Activated CD4-positive, alpha-beta memory T cell treated with anti-CD3 and anti-CD28 coated beads for 36 hours (primary cell): ENCODE measurements around the gene ABCD1. TPM values are rescaled to one million over a fixed set of nuclear protein-coding genes. Genes with fewer than 3 reads are reported as not detected.

Experiments used
- CTCF ChIA-PET: fragments of 350-600 bp; sonication (Branson Sonifier 250); formaldehyde crosslinking; loops from one replicate; lab custom pipeline; 2021; ENCODE audit warnings: antibody characterized with exemption, inconsistent platforms; lab: Charles Lee
- POLR2A ChIA-PET: fragments of 350-600 bp; sonication (Branson Sonifier 250); formaldehyde crosslinking; loops from one replicate; lab custom pipeline; 2021; ENCODE audit warnings: antibody characterized with exemption; lab: Charles Lee
- DNase-seq: peaks from one replicate; pipeline ENCODE4 v3.0.0-alpha.2; 2020
- H3K27ac Mint-ChIP-seq: one replicate; pipeline ENCODE4 v1.8.0; 2021; ENCODE audit warnings: mixed read lengths
- H3K27me3 Mint-ChIP-seq: one replicate; pipeline ENCODE4 v1.8.0; 2021; ENCODE audit warnings: mixed read lengths
- H3K36me3 Mint-ChIP-seq: one replicate; pipeline ENCODE4 v1.8.0; 2021; ENCODE audit warnings: mixed read lengths
- H3K4me1 Mint-ChIP-seq: one replicate; pipeline ENCODE4 v1.8.0; 2021; ENCODE audit warnings: low read depth, mixed read lengths
- H3K4me3 Mint-ChIP-seq: one replicate; pipeline ENCODE4 v1.8.0; 2021; ENCODE audit warnings: mild to moderate bottlenecking, mixed read lengths
- H3K9me3 Mint-ChIP-seq: one replicate; pipeline ENCODE4 v1.8.0; 2021; ENCODE audit warnings: mixed read lengths
- intact Hi-C: fragments of 100-400 bp; cut with micrococcal nuclease; formaldehyde crosslinking; loops from one replicate; pipeline ENCODE4 v1.15.1; 2023
- total RNA-seq, 2 experiments: library from RNA; stranded (reverse); gene quantifications; one replicate each; pipeline ENCODE4 v1.2.3, GENCODE V29; 2021

ABCD1 gene
- total RNA-seq, 2 experiments from 2014 or later, result 4.8 TPM

DNA sequence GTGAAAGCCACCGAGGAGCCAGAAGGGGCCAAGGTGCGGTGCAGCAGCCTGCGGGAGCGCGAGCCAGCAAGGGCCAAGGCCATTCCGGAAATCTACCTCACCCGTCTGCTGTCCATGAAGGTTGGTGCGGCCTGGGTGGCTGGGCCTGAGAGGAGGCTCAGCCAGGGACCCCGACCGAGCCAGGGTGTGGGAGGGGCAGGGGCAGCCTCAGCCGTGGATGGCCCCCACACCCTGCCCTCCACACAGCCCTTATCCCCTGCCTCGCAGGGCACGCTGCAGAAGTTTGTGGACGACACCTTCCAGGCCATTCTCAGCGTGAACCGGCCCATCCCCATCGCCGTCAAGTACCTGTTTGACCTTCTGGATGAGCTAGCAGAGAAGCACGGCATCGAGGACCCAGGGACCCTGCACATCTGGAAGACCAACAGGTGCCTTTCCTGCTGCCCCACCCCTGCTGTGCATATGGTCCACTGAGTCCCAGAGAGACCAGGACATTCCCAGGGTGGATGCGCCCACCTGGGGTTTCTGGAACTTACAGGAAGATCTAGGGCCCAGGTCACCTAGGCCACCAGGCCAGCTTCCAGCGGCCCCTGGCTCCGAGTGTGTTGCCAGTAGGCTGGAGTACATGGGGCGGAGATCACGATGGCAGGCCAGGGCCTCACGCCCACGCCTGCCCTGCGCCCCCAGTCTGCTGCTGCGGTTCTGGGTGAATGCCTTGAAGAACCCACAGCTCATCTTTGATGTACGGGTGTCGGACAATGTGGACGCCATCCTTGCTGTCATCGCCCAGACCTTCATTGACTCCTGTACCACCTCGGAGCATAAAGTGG is 52.8 kb downstream of the ABCD1 start:
- H3K36me3 Mint-ChIP-seq, result no peaks in the 10 kb centered on the region
- H3K27ac Mint-ChIP-seq, result no peak overlapping the region
- no peak for DNase-seq
- POLR2A ChIA-PET, result no interaction called here
- CTCF ChIA-PET, result no interaction called here
- peaks cover 8% of the 10 kb centered on the region for H3K27me3 Mint-ChIP-seq
- intact Hi-C loops, result no loop called here
- H3K4me3 Mint-ChIP-seq, result no peak overlapping the region
- H3K9me3 Mint-ChIP-seq, result no peaks in the 10 kb centered on the region
- H3K4me1 Mint-ChIP-seq, result peaks cover 3% of the 10 kb centered on the region

- no peak for DNase-seq
- ChIA-PET CTCF (no interaction called here), POLR2A (no interaction called here)
Measured at GRCh38 chrX:153778181-153778580, 53.5 kb downstream of the ABCD1 start.

DNA sequence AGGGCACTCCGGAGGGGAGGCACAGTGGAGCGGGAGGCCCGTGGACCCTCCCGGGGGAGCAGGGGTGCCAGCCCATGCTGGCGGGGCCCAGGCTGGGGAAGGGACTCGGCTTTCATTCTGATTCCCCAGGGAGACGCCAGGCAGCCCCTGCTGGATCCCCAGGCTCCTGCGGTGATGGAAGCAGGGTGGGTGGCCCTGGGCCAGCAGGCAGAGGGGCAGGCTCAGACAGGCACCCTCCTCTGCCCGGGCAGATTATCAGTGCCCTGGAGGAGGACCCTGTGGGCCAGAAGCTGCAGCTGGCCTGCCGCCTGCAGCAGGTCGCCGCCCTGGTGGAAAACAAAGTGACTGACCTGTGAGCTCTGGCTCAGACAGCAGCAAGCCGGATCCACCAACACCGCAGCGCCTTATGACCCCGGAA is 54.0 kb downstream of the ABCD1 start:
- intact Hi-C loops, result no loop called here

More at GRCh38 chrX:153778181-153778580, 53.5 kb downstream of the ABCD1 start:
- peaks cover 8% of the 10 kb centered on the region for H3K27me3 Mint-ChIP-seq
- peaks cover 3% of the 10 kb centered on the region for H3K4me1 Mint-ChIP-seq
- H3K9me3 Mint-ChIP-seq, result no peaks in the 10 kb centered on the region
- intact Hi-C loops, result no loop called here
- H3K4me3 Mint-ChIP-seq, result no peak overlapping the region
- H3K36me3 Mint-ChIP-seq, result no peaks in the 10 kb centered on the region
- no peak overlapping the region for H3K27ac Mint-ChIP-seq

DNA sequence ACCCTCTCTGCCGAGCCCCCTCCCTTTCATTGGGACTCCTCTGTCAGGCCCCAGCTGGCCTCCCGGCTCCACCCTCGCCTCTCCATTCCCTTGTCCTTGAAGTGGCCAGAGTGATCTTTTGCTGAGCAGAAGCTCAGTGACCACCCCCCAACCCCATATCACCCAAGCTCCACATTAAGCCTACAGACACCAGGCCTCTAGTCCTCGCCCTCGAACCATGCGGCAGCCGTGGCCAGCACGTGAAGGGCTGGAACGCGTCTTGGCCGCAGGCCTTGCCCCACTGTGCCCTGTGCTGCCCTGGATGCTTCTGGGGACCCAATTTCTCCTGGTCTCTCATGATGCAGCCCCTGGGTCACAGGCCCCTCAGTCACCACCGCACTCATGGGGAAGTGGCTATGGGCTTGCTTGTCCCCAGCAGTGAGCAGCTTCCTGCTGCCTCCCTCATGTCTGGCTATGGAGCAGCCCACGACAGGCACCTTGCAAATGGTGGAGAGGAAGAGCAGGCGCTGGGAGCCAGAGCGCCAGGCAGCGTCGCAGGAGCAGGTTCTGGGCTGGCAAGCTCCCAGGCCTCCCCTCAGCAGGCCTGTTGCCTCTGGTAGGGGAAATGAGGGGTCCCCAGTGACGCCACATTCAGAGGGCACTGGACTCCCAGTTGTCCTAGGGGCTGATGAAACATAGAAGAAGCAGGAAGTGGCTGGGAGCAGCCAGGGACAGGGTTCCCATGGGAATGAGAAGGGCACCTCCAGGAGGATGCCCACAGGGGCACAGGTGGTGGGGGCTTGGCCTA is 55.4 kb downstream of the ABCD1 start:
- intact Hi-C loops, result no loop called here
- DNase-seq, result no peak
- POLR2A ChIA-PET, result no interaction called here
- Mint-ChIP-seq H3K27me3 (peaks cover 8% of the 10 kb centered on the region), H3K27ac (no peak overlapping the region), H3K36me3 (no peaks in the 10 kb centered on the region), H3K9me3 (no peaks in the 10 kb centered on the region), H3K4me3 (no peak overlapping the region), H3K4me1 (peaks cover 3% of the 10 kb centered on the region)
- CTCF ChIA-PET, result no interaction called here

More for the DNA sequence above, 54.0 kb downstream of the ABCD1 start:
- CTCF ChIA-PET, result no interaction called here
- no peak overlapping the region for H3K4me3 Mint-ChIP-seq
- peaks cover 8% of the 10 kb centered on the region for H3K27me3 Mint-ChIP-seq
- H3K27ac Mint-ChIP-seq, result no peak overlapping the region
- H3K36me3 Mint-ChIP-seq, result no peaks in the 10 kb centered on the region
- no peaks in the 10 kb centered on the region for H3K9me3 Mint-ChIP-seq
- DNase-seq, result no peak
- POLR2A ChIA-PET, result no interaction called here
- peaks cover 3% of the 10 kb centered on the region for H3K4me1 Mint-ChIP-seq

GRCh38 chrX:153780678-153781427 is 56.2 kb downstream of the ABCD1 start, which contains the start of gene SRPK3:
Gene SRPK3, plus strand, starts transcription at chrX:153781041. Its CDS starts 46 bp downstream, at chrX:153781087.
- Mint-ChIP-seq H3K4me1 (peaks cover 3% of the 10 kb centered on the region), H3K36me3 (no peaks in the 10 kb centered on the region), H3K27me3 (peaks cover 8% of the 10 kb centered on the region), H3K9me3 (no peaks in the 10 kb centered on the region), H3K4me3 (no peak within 1 kb of the TSS), H3K27ac (no peak within 1 kb of the TSS)
- intact Hi-C loops, result no loop called here
- POLR2A ChIA-PET, result no interaction called here
- CTCF ChIA-PET, result no interaction called here
- DNase-seq, result no peak

- Mint-ChIP-seq H3K4me1 (peaks cover 3% of the 10 kb centered on the region), H3K4me3 (no peak overlapping the region), H3K9me3 (no peaks in the 10 kb centered on the region), H3K27me3 (peaks cover 8% of the 10 kb centered on the region), H3K27ac (no peak overlapping the region), H3K36me3 (peaks cover 4% of the 10 kb centered on the region)
- intact Hi-C loops, result no loop called here
- POLR2A ChIA-PET, result interaction anchor here (0.8 kb wide), 1 partner anchor 13 kb away, joined by 3 read pairs; the partner anchor contains the start of genes IDH3G and SSR4
- DNase-seq, result no peak
- CTCF ChIA-PET, result no interaction called here
Measured at GRCh38 chrX:153781428-153782047, 56.9 kb downstream of the ABCD1 start.

DNA sequence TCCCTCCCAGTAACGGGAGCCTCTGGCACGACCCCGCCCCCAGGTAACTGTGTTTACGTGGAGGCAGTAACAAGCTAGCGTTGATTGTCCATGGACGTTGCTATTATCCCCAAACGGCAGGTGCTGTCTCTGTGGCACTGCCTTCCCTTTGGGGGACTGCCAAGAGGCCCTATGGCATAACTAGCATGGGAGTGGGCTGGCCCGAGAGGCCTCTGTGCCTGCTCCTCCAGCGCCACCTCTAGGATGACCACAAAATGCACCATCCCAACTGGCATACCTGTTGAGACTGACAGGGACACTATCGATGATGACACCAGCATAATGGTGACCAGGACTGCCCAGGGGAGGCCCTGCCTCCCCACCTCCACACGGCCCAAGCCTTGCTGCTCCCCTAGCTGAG is 57.7 kb downstream of the ABCD1 start:
- Mint-ChIP-seq H3K9me3 (no peaks in the 10 kb centered on the region), H3K27me3 (peaks cover 8% of the 10 kb centered on the region), H3K36me3 (peaks cover 4% of the 10 kb centered on the region), H3K4me1 (peaks cover 3% of the 10 kb centered on the region), H3K4me3 (no peak overlapping the region), H3K27ac (no peak overlapping the region)
- ChIA-PET CTCF (no interaction called here), POLR2A (interaction anchor here (0.8 kb wide), 1 partner anchor 12 kb away, joined by 3 read pairs; the partner anchor contains the start of genes IDH3G and SSR4)
- intact Hi-C loops, result no loop called here
- no peak for DNase-seq

DNA sequence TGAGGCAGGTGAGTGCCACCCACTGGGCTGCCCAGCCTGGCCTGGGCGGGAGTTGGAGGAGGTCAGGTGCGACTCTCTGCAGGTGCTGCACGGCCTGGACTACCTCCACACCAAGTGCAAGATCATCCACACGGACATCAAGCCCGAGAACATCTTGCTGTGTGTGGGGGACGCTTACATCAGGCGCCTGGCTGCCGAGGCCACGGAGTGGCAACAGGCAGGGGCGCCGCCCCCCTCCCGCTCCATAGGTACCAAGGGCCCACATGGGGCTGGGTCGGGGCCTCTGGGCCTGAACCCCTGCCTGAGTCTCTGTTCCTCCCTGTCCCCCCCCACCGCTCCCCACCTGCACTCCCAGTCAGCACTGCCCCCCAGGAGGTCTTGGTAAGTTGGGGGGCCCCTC is 58.2 kb downstream of the ABCD1 start:
- H3K4me1 Mint-ChIP-seq, result peaks cover 3% of the 10 kb centered on the region
- no peak overlapping the region for H3K27ac Mint-ChIP-seq
- H3K9me3 Mint-ChIP-seq, result no peaks in the 10 kb centered on the region
- ChIA-PET CTCF (no interaction called here), POLR2A (no interaction called here)
- peaks cover 4% of the 10 kb centered on the region for H3K36me3 Mint-ChIP-seq
- DNase-seq, result no peak
- peaks cover 8% of the 10 kb centered on the region for H3K27me3 Mint-ChIP-seq
- no peak overlapping the region for H3K4me3 Mint-ChIP-seq
- intact Hi-C loops, result no loop called here

GRCh38 chrX:153783378-153784013 is 58.8 kb downstream of the ABCD1 start:
- Mint-ChIP-seq H3K4me1 (peaks cover 3% of the 10 kb centered on the region), H3K9me3 (no peaks in the 10 kb centered on the region), H3K27me3 (peaks cover 8% of the 10 kb centered on the region), H3K27ac (no peak overlapping the region), H3K36me3 (peaks cover 4% of the 10 kb centered on the region), H3K4me3 (no peak overlapping the region)
- ChIA-PET POLR2A (no interaction called here), CTCF (no interaction called here)
- intact Hi-C loops, result no loop called here
- DNase-seq, result no peak

- no peaks in the 10 kb centered on the region for H3K9me3 Mint-ChIP-seq
- intact Hi-C loops, result no loop called here
- no peak overlapping the region for H3K27ac Mint-ChIP-seq
- H3K4me1 Mint-ChIP-seq, result peaks cover 3% of the 10 kb centered on the region
- POLR2A ChIA-PET, result no interaction called here
- peaks cover 4% of the 10 kb centered on the region for H3K36me3 Mint-ChIP-seq
- H3K4me3 Mint-ChIP-seq, result no peak overlapping the region
- CTCF ChIA-PET, result no interaction called here
- no peak for DNase-seq
- peaks cover 8% of the 10 kb centered on the region for H3K27me3 Mint-ChIP-seq
Measured at GRCh38 chrX:153784325-153784967, 59.8 kb downstream of the ABCD1 start.

GRCh38 chrX:153786669-153787068 is 62.0 kb downstream of the ABCD1 start:
- CTCF ChIA-PET, result no interaction called here

More at GRCh38 chrX:153786669-153787068, 62.0 kb downstream of the ABCD1 start:
- intact Hi-C loops, result no loop called here
- Mint-ChIP-seq H3K4me3 (no peak overlapping the region), H3K4me1 (no peaks in the 10 kb centered on the region), H3K27me3 (no peaks in the 10 kb centered on the region), H3K27ac (no peak overlapping the region), H3K9me3 (no peaks in the 10 kb centered on the region), H3K36me3 (peaks cover 4% of the 10 kb centered on the region)
- POLR2A ChIA-PET, result no interaction called here
- DNase-seq, result no peak
